HepG2 (cell line): ENCODE measurements around the gene FAM83D. TPM values are rescaled to one million over a fixed set of nuclear protein-coding genes. Genes with fewer than 3 reads are reported as not detected.
A peak's percentile ranks its signal among the peaks of the same experiment; 100 is the strongest.

Source experiments
- ARNTL ChIP-seq: sonication (generic); formaldehyde crosslinking; IDR thresholded peaks from 2 replicates; pipeline ENCODE4 v1.4.0; 2020; ENCODE audit warnings: mild to moderate bottlenecking, missing genetic modification reagents
- ELF3 ChIP-seq: IDR thresholded peaks from 2 replicates; pipeline ENCODE4 v1.6.1; 2016; ENCODE audit warnings: missing genetic modification reagents, missing compliant biosample characterization
- EZH2 ChIP-seq: conservative IDR thresholded peaks from 2 replicates; pipeline ENCODE4 v1.6.1; 2012; ENCODE audit warnings: mild to moderate bottlenecking, low read depth, low read length, moderate library complexity
- HIVEP1 ChIP-seq: sonication (generic); formaldehyde crosslinking; IDR thresholded peaks from 2 replicates; pipeline ENCODE4 v1.4.0; 2020; ENCODE audit warnings: mild to moderate bottlenecking, missing genetic modification reagents
- JUND ChIP-seq: sonication (generic); formaldehyde crosslinking; IDR thresholded peaks from 2 replicates; pipeline ENCODE4 v1.8.0; 2022; ENCODE audit warnings: mild to moderate bottlenecking, missing genetic modification reagents
- KLF11 ChIP-seq: IDR thresholded peaks from 2 replicates; pipeline ENCODE4 v1.6.1; 2016; ENCODE audit warnings: missing compliant biosample characterization
- KMT2A ChIP-seq: sonication (generic); formaldehyde crosslinking; IDR thresholded peaks from 2 replicates; pipeline ENCODE4 v1.4.0; 2020; ENCODE audit warnings: missing genetic modification reagents
- MAF1 ChIP-seq: sonication (generic); formaldehyde crosslinking; IDR thresholded peaks from 2 replicates; pipeline ENCODE4 v1.5.0; 2020; ENCODE audit warnings: missing genetic modification reagents, borderline replicate concordance
- MXD4 ChIP-seq: IDR thresholded peaks from 2 replicates; pipeline ENCODE4 v1.6.1; 2016; ENCODE audit warnings: mild to moderate bottlenecking, missing biosample characterization, missing genetic modification reagents
- RARG ChIP-seq: sonication (generic); formaldehyde crosslinking; IDR thresholded peaks from 2 replicates; pipeline ENCODE4 v1.4.0; 2020; ENCODE audit warnings: low read depth, mild to moderate bottlenecking, missing genetic modification reagents
- ZNF230 ChIP-seq: sonication (generic); formaldehyde crosslinking; IDR thresholded peaks from 2 replicates; pipeline ENCODE4 v1.4.0; 2020; ENCODE audit warnings: mild to moderate bottlenecking, missing genetic modification reagents
- ZNF33A ChIP-seq: sonication (generic); formaldehyde crosslinking; IDR thresholded peaks from 2 replicates; pipeline ENCODE4 v1.5.1; 2020; ENCODE audit warnings: missing genetic modification reagents, mild to moderate bottlenecking, moderate library complexity, borderline replicate concordance
- ZNF441 ChIP-seq: sonication (generic); formaldehyde crosslinking; IDR thresholded peaks from 2 replicates; pipeline ENCODE4 v1.7.0; 2021; ENCODE audit warnings: missing genetic modification reagents, borderline replicate concordance
- ZNF614 ChIP-seq: IDR thresholded peaks from 2 replicates; pipeline ENCODE4 v1.6.1; 2018; ENCODE audit warnings: missing biosample characterization, missing genetic modification reagents, inconsistent platforms, borderline replicate concordance
- ZNF883 ChIP-seq: sonication (generic); formaldehyde crosslinking; IDR thresholded peaks from 2 replicates; pipeline ENCODE4 v1.5.1; 2020; ENCODE audit warnings: mild to moderate bottlenecking, missing genetic modification reagents; ENCODE audit errors: not compliant biosample characterization
- polyA plus RNA-seq, 8 experiments: library from polyadenylated mRNA; depleted of rRNA in 3 of 8; stranded (reverse) in 7 of 8; unstranded in 1 of 8; fragments of >200 nt; fragmentation: Illumina TruSeq in 4 of 8; extraction: Trizol in 4 of 8; gene quantifications; 2 replicates each; pipeline versions ENCODE4 v1.2.1 to v1.2.3, GENCODE V29; 2011 to 2016; ENCODE audit warnings: low read depth in 4 of 8, missing spikeins in 1 of 8, mixed read lengths in 1 of 8; ENCODE audit not compliant: insufficient read depth in 1 of 8
- total RNA-seq, 5 experiments: library from RNA; depleted of rRNA; stranded (reverse); fragments of >200 nt; fragmentation: Illumina TruSeq; extraction: Trizol; gene quantifications; 2 replicates each; pipeline ENCODE4 v1.2.3, GENCODE V29; 2016; ENCODE audit warnings: low read depth in 1 of 5
- TF ChIP-seq, protein P1 (sequence below): sonication (generic); formaldehyde crosslinking; IDR thresholded peaks from 2 replicates; pipeline ENCODE4 v1.5.0; 2020; ENCODE audit warnings: missing genetic modification reagents, mild to moderate bottlenecking, borderline replicate concordance
- TF ChIP-seq, protein P2 (sequence below): sonication (generic); formaldehyde crosslinking; IDR thresholded peaks from 2 replicates; pipeline ENCODE4 v1.4.0; 2020; ENCODE audit warnings: missing genetic modification reagents
- TF ChIP-seq, protein P3 (sequence below): sonication (generic); formaldehyde crosslinking; IDR thresholded peaks from 2 replicates; pipeline ENCODE4 v1.4.0; 2020; ENCODE audit warnings: missing genetic modification reagents, borderline replicate concordance
- TF ChIP-seq, protein P4 (sequence below): sonication (generic); formaldehyde crosslinking; IDR thresholded peaks from 2 replicates; pipeline ENCODE4 v1.9.0; 2021; ENCODE audit warnings: missing genetic modification reagents, mild to moderate bottlenecking, borderline replicate concordance
- TF ChIP-seq, protein P5 (sequence below): sonication (generic); formaldehyde crosslinking; IDR thresholded peaks from 2 replicates; pipeline ENCODE4 v1.4.0; 2020; ENCODE audit warnings: mild to moderate bottlenecking, missing genetic modification reagents

The FAM83D gene
- total and polyA plus RNA-seq, 2 of the 13 experiments (the other 11 are each of a cell fraction or from before 2014, with no cell fraction given), result 51.4 to 64.0 TPM

DNA sequence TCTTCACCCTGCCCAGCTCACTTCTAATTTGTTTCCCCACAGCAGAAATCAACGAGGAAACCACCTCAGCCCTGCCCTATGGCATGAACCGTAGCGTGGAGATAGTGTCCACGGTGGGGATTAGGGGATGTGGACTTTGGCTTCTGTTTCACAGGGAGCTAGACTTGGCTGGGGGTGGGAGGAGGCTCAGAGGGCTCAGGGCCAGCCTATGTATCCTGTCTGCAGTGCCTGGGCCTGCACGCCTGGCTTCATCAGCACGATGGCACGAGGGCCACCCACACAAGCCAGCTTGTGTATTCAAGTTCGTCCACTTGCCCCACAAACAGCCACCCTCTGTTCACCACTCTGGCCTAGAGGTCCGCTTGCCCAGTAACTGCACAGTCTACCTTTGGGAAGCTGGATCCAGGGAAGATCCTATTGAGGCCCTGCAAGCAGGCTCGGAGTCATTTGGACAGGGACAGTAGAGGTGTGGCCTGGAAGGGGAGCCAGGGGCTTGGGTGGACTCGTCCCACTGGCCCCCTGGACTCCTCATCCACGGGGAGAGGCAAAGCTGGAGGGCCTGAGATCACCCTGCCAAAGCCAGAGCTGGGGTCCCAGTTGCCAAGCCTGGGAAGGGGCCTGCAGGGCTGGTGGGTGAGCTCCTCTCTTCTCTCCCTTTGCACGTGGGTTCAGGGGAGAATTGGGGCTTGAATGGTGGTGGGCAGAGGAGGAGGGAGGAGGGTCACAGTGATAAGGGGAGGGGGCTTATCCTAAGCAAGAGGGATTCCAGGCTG, 38.0 kb upstream of the FAM83D start (continued):
- TF ChIP-seq ZNF883 (CRISPR knock-in tag) (peak; percentile 66), HIVEP1 (CRISPR knock-in tag) (peak; percentile 58; the same call in 1 of the 2 replicates), KMT2A (CRISPR knock-in tag) (0 out of 2 replicates have a peak, but pooled peaks have one; percentile 42), ZNF230 (CRISPR knock-in tag) (0 out of 2 replicates have a peak, but pooled peaks have one; percentile 38), JUND (CRISPR knock-in tag) (0 out of 2 replicates have a peak, but pooled peaks have one; percentile 12), ZNF441 (no peak), MXD4 (CRISPR knock-in tag) (no peak), KLF11 (no peak), ELF3 (CRISPR knock-in tag) (no peak), ARNTL (CRISPR knock-in tag) (no peak), ZNF614 (CRISPR knock-in tag) (0 out of 2 replicates have a peak, but pooled peaks have one; percentile 36), MAF1 (no peak), RARG (no peak), ZNF33A (no peak), EZH2 (no peak)
- TF ChIP-seq, protein P1, sequence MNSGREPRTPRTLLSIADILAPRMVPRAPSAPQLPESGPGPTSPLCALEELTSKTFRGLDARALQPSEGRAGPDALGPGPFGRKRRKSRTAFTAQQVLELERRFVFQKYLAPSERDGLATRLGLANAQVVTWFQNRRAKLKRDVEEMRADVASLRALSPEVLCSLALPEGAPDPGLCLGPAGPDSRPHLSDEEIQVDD (CRISPR knock-in tag), result no peak
- TF ChIP-seq, protein P2, sequence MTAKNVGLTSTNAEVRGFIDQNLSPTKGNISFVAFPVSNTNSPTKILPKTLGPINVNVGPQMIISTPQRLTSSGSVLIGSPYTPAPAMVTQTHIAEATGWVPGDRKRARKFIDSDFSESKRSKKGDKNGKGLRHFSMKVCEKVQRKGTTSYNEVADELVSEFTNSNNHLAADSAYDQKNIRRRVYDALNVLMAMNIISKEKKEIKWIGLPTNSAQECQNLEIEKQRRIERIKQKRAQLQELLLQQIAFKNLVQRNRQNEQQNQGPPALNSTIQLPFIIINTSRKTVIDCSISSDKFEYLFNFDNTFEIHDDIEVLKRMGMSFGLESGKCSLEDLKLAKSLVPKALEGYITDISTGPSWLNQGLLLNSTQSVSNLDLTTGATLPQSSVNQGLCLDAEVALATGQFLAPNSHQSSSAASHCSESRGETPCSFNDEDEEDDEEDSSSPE (CRISPR knock-in tag), result 0 out of 2 replicates have a peak, but pooled peaks have one; percentile 17
- TF ChIP-seq, protein P3, sequence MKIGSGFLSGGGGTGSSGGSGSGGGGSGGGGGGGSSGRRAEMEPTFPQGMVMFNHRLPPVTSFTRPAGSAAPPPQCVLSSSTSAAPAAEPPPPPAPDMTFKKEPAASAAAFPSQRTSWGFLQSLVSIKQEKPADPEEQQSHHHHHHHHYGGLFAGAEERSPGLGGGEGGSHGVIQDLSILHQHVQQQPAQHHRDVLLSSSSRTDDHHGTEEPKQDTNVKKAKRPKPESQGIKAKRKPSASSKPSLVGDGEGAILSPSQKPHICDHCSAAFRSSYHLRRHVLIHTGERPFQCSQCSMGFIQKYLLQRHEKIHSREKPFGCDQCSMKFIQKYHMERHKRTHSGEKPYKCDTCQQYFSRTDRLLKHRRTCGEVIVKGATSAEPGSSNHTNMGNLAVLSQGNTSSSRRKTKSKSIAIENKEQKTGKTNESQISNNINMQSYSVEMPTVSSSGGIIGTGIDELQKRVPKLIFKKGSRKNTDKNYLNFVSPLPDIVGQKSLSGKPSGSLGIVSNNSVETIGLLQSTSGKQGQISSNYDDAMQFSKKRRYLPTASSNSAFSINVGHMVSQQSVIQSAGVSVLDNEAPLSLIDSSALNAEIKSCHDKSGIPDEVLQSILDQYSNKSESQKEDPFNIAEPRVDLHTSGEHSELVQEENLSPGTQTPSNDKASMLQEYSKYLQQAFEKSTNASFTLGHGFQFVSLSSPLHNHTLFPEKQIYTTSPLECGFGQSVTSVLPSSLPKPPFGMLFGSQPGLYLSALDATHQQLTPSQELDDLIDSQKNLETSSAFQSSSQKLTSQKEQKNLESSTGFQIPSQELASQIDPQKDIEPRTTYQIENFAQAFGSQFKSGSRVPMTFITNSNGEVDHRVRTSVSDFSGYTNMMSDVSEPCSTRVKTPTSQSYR (CRISPR knock-in tag), result peak; percentile 49; the same call in 1 of the 2 replicates
- TF ChIP-seq, protein P4, sequence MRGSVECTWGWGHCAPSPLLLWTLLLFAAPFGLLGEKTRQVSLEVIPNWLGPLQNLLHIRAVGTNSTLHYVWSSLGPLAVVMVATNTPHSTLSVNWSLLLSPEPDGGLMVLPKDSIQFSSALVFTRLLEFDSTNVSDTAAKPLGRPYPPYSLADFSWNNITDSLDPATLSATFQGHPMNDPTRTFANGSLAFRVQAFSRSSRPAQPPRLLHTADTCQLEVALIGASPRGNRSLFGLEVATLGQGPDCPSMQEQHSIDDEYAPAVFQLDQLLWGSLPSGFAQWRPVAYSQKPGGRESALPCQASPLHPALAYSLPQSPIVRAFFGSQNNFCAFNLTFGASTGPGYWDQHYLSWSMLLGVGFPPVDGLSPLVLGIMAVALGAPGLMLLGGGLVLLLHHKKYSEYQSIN (CRISPR knock-in tag), result no peak
- TF ChIP-seq, protein P5, sequence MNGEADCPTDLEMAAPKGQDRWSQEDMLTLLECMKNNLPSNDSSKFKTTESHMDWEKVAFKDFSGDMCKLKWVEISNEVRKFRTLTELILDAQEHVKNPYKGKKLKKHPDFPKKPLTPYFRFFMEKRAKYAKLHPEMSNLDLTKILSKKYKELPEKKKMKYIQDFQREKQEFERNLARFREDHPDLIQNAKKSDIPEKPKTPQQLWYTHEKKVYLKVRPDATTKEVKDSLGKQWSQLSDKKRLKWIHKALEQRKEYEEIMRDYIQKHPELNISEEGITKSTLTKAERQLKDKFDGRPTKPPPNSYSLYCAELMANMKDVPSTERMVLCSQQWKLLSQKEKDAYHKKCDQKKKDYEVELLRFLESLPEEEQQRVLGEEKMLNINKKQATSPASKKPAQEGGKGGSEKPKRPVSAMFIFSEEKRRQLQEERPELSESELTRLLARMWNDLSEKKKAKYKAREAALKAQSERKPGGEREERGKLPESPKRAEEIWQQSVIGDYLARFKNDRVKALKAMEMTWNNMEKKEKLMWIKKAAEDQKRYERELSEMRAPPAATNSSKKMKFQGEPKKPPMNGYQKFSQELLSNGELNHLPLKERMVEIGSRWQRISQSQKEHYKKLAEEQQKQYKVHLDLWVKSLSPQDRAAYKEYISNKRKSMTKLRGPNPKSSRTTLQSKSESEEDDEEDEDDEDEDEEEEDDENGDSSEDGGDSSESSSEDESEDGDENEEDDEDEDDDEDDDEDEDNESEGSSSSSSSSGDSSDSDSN (CRISPR knock-in tag), result peak; percentile 50; the same call in 1 of the 2 replicates
